NCI-H774 (cell line): Measurements from ENCODE around the gene CFHR4.
"Not testable (repeated sequence)": the region's sequence is repeated elsewhere in the genome, so short reads cannot be mapped to it uniquely, and the experiment has no call there.

Experiments used
- DNase-seq: peaks from one replicate; lab custom pipeline; 2025; lab: John Stamatoyannopoulos, UW

CFHR4 gene

DNA sequence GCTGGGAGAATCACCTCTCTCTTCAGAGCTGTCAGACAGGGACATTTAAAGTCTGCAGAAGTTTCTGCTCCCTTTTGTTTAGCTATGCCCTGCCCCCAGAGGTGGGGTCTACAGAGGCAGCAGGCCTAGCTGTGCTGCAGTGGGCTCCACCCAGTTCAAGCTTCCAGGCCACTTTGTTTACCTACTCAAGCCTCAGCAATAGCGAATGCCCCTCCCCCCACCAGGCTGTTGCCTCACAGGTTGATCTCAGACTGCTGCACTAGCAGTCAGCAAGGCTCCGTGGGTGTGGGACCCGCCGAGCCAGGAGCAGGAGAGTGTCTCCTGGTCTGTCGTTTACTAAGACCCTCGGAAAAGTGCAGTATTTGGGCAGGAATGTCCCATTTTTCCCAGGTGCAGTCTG lies 53.6 kb downstream of the CFHR4 start:
- not testable (repeated sequence) for DNase-seq

DNA sequence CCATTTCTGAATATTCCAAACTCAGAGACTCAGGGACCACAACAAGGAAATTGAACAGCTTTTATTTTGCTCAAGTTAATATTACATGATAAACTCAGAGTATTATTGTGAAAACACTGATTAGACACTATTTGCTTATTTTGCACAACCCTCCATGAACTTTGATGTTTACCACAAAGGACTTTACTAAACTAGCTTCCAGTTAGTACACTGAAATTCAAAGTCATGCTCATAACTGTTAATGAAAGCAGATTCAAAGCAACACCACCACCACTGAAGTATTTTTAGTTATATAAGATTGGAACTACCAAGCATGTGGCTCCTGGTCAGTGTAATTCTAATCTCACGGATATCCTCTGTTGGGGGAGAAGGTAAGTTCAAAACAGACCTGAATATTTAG lies 55.7 kb downstream of the CFHR4 start, which contains the start of gene CFHR2:
Gene CFHR2 (plus strand): TSS at position 171 of the 400 bp plus-strand sequence. CDS start 143 bp downstream, at position 314.
- not testable (repeated sequence) for DNase-seq

DNA sequence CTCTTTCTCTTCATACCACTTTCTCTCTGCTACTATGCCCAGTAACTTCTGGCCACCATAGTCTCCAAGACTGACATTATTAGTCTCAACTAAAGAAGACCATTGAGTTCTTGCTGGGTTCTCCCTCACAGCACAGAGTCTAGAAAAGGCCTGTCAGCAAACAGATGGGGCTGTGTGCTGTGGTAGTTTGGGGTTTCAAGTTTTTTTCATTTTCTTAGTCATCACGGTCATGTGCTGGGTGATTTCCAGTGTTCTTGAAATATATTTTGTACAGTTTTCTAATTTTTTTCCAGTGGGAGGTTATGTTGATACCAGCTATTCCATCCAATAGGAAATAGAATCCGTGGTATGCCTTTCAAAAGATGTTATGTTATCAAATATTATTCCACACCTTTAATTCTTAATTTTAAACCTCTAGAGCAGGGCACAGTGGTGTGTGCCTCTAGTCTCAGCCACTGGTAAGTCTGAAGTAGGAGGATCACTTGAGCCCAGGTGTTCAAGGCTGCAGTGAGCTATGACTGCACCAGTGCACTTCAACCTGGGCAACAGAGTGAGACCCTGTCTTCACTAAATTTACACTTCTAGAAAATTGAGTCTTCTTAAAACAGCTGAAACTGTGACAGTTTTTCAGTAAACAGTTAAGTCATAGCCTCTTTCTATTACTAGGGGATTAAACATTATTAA lies 64.0 kb downstream of the CFHR4 start:
- no peak for DNase-seq

DNA sequence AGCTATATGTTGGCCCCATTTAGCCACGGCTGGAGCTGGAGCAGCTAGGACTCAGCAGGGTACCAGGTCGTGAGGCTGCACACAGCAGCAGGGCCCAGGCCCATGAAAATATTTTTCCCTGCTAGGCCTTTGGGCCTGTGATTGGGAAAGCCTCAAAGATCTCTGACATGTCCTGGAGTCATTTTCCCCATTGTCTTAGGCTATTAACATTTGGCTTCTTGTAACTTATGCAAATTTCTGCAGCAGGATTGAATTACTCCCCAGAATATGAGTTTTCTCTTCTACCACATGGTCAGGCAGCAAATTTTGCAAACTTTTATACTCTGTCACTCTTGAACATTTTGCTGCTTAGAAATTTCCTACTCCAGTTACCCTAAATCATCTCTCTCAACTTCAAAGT lies 66.9 kb downstream of the CFHR4 start:
- no peak for DNase-seq

DNA sequence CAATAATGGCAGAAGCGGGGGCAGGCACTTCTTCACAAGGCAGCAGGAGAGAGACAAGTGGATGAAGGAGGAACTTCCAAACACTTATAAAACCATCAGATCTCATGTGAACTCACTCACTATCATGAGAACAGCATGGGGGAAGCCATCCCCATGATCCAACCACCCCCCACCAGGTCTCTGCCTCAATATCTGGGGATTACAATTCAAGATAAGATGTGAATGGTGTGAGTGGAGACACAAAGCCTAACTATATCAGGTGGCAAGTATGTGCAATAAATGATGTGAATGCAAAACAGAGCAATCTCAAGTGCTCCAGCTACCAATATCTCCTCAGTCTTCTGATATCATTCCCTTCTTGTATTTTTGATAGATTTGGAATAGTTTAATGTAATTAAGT lies 68.1 kb downstream of the CFHR4 start:
- no peak for DNase-seq

DNA sequence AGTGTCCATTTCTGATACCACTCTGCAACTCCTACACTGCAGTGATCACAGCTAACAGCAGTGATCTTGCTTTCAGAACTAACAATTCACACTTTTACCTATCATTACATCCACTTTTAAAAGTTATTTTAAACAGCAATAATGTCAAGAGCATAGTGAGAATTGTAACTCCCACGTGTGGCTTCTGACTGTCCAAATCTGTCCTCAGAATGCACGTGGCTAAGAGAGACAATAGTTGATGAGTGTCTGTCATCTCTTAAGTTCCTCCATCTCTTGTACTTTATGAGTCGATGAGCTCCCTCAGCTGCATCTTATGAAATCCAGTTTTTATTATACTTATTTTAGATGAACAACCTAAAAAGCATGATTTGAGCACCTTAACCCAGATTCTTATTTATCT lies 73.0 kb downstream of the CFHR4 start:
- DNase-seq, result no peak
